GM21723 (cell line): ENCODE data around the gene BORCS8.
A peak's percentile ranks its signal among the peaks of the same experiment; 100 is the strongest.
"Not testable (repeated sequence)": the region's sequence is repeated elsewhere in the genome, so short reads cannot be mapped to it uniquely, and the experiment has no call there.

Experiments
- ATAC-seq: cut with Tn5 transposase; IDR thresholded peaks from one replicate; pipeline ENCODE4 v1.9.1; 2021; ENCODE audit warnings: mild to moderate bottlenecking, moderate library complexity; ENCODE audit not compliant: unreplicated experiment

The BORCS8 gene

GRCh38 chr19:19192078-19192882, at the start of gene BORCS8, which contains the start of gene RFXANK:
TSS of gene BORCS8 (minus strand) at chr19:19192152. CDS start at chr19:19192117, 35 bp downstream.
TSS of gene RFXANK (plus strand) at chr19:19192258. CDS start at chr19:19193947, 1,689 bp downstream.
- ATAC-seq, result peak; percentile 82

- ATAC-seq, result no peak
Observed at GRCh38 chr19:19240476-19240875, 48.5 kb upstream of the BORCS8 start.

DNA sequence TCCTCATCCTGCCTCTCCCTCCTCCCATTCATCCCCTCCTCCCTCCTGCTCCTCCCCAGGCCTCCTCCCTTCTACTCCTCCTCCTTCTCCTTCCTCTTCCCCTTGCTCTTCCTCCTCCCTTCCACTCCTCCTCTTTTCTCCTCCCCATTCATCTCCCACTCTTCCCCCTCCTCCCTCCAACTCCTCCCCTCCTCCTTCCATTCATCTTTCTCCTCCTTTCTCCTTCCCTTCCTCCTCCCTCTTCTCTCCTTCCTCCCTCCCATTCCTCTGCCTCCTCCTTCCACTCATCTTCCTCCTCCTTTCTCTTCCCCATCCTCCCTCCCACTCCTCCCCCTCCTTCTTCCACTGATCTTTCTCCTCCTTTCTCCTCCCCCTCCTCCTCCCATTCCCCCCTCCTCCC, 47.7 kb upstream of the BORCS8 start:
- no peak for ATAC-seq

DNA sequence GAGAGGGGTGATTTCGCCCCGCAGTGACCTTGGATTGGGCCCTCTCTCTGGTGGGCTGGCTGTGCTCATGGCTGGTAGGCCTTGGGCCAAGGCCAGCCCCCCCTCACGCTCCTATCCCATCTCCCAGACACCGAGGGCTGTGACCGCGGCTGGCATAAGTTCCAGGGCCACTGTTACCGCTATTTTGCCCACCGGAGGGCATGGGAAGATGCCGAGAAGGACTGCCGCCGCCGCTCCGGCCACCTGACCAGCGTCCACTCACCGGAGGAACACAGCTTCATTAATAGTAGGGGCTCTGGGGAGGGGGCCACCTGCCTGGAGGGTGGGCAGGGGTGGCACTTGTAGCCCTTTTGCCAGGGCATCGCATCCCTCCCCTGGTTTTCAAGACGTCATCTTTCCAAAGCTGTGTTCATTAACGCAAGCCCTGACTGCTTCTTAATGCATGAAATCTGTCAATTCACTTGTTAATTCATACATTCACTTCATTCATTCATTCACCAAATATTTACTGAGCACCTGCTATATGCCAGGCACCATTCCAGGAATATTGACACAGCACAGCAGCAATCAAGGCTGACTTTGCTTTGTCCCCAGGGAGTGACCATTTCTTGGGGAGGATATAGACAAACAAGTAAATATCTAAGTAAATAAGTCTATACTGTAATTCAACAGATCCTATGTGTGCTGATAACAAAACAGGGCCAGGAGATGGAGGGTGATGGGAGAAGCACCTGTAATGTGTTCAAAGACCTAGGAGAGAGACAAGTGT, 46.4 kb upstream of the BORCS8 start:
- ATAC-seq, result no peak

DNA sequence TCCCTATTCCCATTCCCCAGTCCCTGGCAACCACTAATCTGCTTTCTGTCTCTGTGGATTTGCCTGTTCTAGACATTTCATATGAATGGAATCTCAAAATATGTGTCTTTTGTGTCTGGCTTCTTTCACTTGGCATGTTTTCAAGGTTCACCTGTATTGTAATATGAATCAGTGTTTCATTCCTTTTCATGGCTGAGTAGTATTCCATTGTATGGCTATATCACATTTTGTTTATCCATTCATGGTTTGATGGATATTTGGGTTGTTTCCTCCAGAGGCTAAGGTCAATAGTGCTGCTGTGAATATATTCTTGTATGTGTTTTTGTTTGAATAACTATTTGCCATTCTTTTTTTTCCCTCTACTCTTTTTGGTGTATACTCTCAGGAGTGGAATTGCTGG, 44.2 kb upstream of the BORCS8 start:
- ATAC-seq, result no peak

GRCh38 chr19:19234220-19234816, 42.4 kb upstream of the BORCS8 start:
- ATAC-seq, result no peak

- no peak for ATAC-seq
Observed at GRCh38 chr19:19232261-19232721, 40.3 kb upstream of the BORCS8 start.

DNA sequence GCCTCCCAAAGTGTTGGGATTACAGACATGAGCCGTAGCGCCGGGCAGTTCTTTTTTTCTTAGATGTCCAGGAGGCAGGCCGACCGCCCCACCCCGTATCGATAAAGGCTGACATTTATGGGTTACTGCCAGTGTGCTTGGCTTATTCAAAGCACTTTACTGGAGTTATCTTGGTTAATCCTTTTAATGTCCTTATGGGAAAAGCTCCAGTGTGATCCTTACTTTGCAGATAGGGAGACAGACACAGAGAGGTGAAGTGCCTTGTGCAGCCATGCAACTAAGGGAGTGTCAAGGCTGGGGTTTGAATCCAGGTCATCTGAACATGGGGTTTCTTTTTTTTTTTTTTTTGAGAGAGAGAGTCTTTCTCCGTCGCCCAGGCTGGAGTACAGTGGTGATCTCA, 39.0 kb upstream of the BORCS8 start:
- no peak for ATAC-seq

- no peak for ATAC-seq
Observed at GRCh38 chr19:19229701-19230100, 37.7 kb upstream of the BORCS8 start.

DNA sequence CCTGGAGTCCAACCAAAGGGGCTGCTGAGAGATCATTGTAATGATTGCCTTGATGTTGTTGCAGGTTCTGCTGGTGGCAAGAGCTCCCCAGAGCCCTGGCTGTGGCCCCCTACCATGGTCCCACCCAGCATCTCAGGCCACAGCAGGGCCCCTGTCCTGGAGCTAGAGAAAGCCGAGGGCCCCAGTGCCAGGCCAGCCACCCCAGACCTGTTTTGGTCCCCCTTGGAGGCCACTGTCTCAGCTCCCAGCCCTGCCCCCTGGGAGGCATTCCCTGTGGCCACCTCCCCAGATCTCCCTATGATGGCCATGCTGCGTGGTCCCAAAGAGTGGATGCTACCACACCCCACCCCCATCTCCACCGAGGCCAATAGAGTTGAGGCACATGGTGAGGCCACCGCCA, 35.3 kb upstream of the BORCS8 start:
- no peak for ATAC-seq

- ATAC-seq, result no peak
Observed at GRCh38 chr19:19226663-19227062, 34.7 kb upstream of the BORCS8 start.

DNA sequence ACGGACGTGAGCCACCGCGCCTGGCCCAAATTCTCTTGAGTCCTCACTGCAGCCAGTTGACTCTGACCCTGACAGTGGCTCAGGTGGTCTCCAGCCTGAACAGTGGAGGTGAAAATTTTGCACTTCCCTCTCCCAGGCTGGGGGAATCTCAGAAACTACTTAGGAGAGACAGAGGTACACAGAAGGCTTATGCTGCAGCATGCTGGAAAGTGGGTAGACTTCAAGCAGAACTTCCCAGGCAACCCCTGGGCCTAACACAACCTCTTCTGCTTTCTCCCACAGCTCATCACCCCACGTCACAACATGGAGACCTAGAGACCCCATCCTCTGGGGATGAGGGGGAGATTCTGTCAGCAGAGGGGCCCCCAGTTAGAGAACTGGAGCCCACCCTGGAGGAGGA, 34.3 kb upstream of the BORCS8 start:
- ATAC-seq, result no peak

- no peak for ATAC-seq
Observed at GRCh38 chr19:19224852-19225494, 33.0 kb upstream of the BORCS8 start.

DNA sequence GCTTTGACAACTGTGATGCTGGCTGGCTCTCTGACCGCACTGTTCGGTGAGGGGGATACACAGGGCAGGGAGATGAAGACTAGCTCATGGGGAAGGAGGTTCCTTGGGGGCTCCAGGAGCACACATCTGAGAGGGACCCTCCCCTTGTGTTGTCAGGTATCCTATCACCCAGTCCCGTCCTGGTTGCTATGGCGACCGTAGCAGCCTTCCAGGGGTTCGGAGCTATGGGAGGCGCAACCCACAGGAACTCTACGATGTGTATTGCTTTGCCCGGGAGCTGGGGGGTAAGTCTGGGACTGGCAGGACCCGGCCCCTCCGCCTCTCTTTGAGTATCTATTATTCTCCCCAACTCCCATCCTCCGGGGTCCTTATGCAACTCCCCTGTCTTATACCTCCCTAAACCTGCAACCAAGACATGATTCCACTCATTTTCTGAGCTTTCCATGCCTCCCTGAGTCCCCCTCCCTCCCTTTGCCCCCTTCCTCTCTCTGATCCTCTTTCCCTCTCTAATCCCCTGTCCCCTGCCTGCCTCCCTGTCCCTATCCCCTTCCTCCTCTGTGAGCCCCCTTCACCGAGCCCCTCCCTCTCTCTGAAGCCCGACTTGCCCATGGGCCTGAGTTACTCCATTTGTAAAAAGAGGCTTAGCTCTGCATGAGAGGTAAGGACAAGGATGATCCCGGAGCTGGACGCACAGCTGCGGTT, 32.3 kb upstream of the BORCS8 start:
- ATAC-seq, result no peak

DNA sequence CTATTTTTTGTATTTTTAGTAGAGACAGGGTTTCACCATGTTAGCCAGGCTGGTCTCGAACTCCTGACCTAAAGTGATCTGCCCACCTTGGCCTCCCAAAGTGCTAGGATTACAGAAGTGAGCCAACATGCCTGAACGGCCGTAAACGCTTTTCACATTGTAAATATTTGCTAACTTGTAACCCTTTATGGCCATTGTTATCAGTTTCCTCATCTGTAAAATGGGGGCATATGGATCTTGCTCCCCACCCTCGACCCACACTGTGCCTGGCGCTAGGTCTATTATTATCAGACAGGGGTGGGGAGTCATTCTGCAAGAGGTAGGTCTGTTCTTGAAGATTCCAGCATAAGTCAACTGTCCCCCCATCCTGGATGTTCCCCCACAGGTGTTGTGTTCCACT, 31.7 kb upstream of the BORCS8 start:
- ATAC-seq, result no peak

DNA sequence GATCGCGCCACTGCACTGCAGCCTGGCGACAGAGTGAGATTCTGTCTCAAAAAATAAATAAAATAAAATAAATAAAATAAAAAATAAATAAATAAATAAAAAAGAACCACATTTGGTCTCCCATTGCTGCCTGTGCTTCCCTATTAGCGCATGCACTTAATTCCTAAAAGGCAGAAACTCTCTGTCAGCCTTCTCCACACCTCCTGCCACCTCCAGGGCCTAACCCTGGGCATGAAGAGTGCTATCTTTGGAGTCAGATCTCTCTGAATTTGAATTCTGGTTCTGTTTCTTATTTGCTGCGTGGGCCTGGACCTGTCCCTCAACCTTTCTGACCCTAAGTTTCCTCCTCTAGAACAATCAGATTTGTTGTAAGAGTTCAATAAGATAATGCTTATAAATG, 31.1 kb upstream of the BORCS8 start:
- no peak for ATAC-seq

GRCh38 chr19:19221000-19221399, 29.0 kb upstream of the BORCS8 start:
- ATAC-seq, result not testable (repeated sequence)

DNA sequence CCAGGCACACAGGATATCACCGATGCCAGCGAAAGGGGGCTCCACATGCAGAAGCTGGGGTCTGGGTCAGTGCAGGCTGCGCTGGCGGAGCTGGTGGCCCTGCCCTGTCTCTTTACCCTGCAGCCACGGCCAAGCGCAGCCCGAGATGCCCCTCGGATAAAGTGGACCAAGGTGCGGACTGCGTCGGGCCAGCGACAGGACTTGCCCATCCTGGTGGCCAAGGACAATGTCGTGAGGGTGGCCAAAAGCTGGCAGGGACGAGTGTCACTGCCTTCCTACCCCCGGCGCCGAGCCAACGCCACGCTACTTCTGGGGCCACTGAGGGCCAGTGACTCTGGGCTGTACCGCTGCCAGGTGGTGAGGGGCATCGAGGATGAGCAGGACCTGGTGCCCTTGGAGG, 27.0 kb upstream of the BORCS8 start:
- ATAC-seq, result no peak

DNA sequence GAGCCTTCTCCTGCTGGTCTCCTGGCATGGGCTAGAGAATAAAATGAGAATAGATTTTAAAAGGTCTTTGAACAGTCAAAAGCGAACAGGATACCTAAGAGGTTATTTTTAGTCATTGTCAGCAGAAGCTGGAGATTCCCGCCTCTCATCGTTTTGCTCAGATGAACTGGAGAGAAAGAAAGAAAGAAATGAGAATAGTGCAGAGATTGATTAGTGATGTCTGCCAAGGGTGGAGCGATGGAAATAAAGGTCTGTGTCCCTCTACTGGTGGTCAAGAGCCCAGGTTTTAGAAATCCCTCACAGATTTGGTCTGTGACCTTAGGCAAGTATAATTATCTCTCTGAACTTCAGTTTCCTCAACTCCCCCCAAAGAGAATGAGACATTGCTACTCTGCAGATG, 25.1 kb upstream of the BORCS8 start:
- ATAC-seq, result no peak

DNA sequence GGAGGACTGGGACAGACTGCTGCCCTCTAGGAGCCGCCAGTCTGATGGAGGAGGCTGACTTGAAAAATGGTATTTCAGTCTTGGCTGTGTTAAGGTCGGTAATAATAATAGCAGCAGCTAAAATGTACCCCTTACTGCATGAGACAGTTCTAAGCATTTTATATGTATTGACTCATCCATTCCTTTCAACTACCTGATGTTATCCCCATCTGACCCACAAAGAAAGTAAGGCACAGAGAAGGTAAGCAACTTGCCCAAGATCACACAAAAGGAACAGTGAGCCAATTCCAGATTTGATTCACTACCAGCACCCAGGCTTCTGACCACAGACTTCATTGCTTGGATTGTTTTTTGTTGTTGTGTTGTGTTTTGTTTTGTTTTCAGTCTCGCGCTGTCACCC, 23.8 kb upstream of the BORCS8 start:
- no peak for ATAC-seq

GRCh38 chr19:19214892-19215291, 22.9 kb upstream of the BORCS8 start:
- no peak for ATAC-seq
